ENCODE results near the gene CFC1B.
"Not testable (repeated sequence)": the region's sequence is repeated elsewhere in the genome, so short reads cannot be mapped to it uniquely, and the experiment has no call there.

DNA sequence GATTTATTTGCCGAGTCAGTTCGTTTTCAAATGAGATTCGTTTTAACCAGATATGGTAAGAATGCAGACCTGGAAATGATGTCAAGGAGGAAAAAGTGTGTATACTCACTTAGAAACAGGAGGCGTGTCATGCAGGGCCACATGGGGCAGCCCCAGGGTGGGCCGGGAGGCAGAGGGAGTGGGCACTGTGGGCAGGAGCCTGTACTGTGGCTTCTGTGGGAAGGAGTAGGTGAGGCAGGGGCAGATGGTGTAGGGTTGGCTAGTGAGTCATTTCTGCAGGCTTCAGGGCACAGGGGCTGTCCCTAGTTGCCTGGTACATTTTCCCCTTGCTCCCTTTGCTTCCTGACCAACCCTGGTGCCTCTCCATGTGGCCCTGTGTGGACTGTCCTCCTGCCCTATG, 10.2 kb downstream of the CFC1B start:
- TF ChIP-seq, protein P1, sequence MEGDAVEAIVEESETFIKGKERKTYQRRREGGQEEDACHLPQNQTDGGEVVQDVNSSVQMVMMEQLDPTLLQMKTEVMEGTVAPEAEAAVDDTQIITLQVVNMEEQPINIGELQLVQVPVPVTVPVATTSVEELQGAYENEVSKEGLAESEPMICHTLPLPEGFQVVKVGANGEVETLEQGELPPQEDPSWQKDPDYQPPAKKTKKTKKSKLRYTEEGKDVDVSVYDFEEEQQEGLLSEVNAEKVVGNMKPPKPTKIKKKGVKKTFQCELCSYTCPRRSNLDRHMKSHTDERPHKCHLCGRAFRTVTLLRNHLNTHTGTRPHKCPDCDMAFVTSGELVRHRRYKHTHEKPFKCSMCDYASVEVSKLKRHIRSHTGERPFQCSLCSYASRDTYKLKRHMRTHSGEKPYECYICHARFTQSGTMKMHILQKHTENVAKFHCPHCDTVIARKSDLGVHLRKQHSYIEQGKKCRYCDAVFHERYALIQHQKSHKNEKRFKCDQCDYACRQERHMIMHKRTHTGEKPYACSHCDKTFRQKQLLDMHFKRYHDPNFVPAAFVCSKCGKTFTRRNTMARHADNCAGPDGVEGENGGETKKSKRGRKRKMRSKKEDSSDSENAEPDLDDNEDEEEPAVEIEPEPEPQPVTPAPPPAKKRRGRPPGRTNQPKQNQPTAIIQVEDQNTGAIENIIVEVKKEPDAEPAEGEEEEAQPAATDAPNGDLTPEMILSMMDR (IDR thresholded peaks at IDR 0.05) = not testable (repeated sequence)
- TF ChIP-seq POLR2AphosphoS5 (IDR thresholded peaks at IDR 0.05; ENCODE audit: insufficient read depth in 1 of 2, low read depth in 1 of 2) = not testable (repeated sequence)

Measured in vagina (tissue), 2 donors.